ENCODE measurements around the gene CEACAM21. TPM values are rescaled to one million over a fixed set of nuclear protein-coding genes. Genes with fewer than 3 reads are reported as not detected.

Gene CEACAM21
- total RNA-seq, 4 donors from 2014 or later, result 4.3 TPM; not detected in 3

- H3K36me3 ChIP-seq, result no peaks in the 10 kb centered on the region
- H3K4me1 ChIP-seq, result no peaks in the 10 kb centered on the region
- H3K9me3 ChIP-seq, result no peaks in the 10 kb centered on the region
- 56 to 73% methylated on average over 1 to 3 of the region's 7 CpGs for WGBS, 2 donors (ENCODE audit: low coverage in 1 of 2)
- no peak overlapping the region for H3K27ac ChIP-seq
- no peak for ATAC-seq
- TF ChIP-seq EP300 (IDR thresholded peaks at IDR 0.05) (no peak), CTCF (IDR thresholded peaks at IDR 0.05) (no peak), POLR2A (IDR thresholded peaks at IDR 0.05) (no peak), POLR2AphosphoS5 (IDR thresholded peaks at IDR 0.05) (no peak)
- no peak overlapping the region for H3K4me3 ChIP-seq
- peaks cover 44% of the 10 kb centered on the region for H3K27me3 ChIP-seq
Measured at GRCh38 chr19:41624515-41624914, 48.5 kb downstream of the CEACAM21 start.

- WGBS, 2 donors (ENCODE audit: low coverage in 1 of 2), result no CpG with 5 or more reads among the region's 4 CpGs
- Histone ChIP-seq H3K36me3 (no peaks in the 10 kb centered on the region), H3K4me1 (no peaks in the 10 kb centered on the region), H3K27me3 (peaks cover 39% of the 10 kb centered on the region), H3K27ac (no peak overlapping the region), H3K4me3 (no peak overlapping the region), H3K9me3 (no peaks in the 10 kb centered on the region)
- TF ChIP-seq EP300 (IDR thresholded peaks at IDR 0.05), result no peak
- no peak for ATAC-seq
Measured at GRCh38 chr19:41624937-41625336, 49.0 kb downstream of the CEACAM21 start.

- TF ChIP-seq POLR2A (IDR thresholded peaks at IDR 0.05), result no peak
- no peak for TF ChIP-seq CTCF (IDR thresholded peaks at IDR 0.05)
- no peak for TF ChIP-seq POLR2AphosphoS5 (IDR thresholded peaks at IDR 0.05)
- WGBS, 2 donors (ENCODE audit: low coverage in 1 of 2), result 14 to 38% methylated on average over 1 to 3 of the region's 3 CpGs
- Histone ChIP-seq H3K4me1 (no peaks in the 10 kb centered on the region), H3K9me3 (peaks cover 0 to 12% (median 0%) of the 10 kb centered on the region in 3 donors), H3K4me3 (no peak overlapping the region), H3K27ac (no peak overlapping the region), H3K27me3 (peaks cover 29% of the 10 kb centered on the region), H3K36me3 (no peaks in the 10 kb centered on the region)
- no peak for ATAC-seq
Measured at GRCh38 chr19:41626278-41626677, 50.3 kb downstream of the CEACAM21 start.

GRCh38 chr19:41626877-41627276 lies 50.9 kb downstream of the CEACAM21 start, which contains the start of gene CEACAM4:
Gene CEACAM4, minus strand, starts transcription at chr19:41627074. Its CDS starts 111 bp downstream, at chr19:41626963.
- 0 to 35% methylated on average over 2 to 5 of the region's 7 CpGs for WGBS, 2 donors (ENCODE audit: low coverage in 1 of 2)
- Histone ChIP-seq H3K4me3 (peak within 1 kb of the TSS in 1 of 2 donors; percentile 25), H3K4me1 (no peaks in the 10 kb centered on the region), H3K27me3 (peaks cover 30% of the 10 kb centered on the region), H3K9me3 (peaks cover 0 to 17% (median 0%) of the 10 kb centered on the region in 3 donors), H3K27ac (no peak within 1 kb of the TSS), H3K36me3 (no peaks in the 10 kb centered on the region)
- ATAC-seq, result peak; percentile 50
- TF ChIP-seq CTCF (IDR thresholded peaks at IDR 0.05) (no peak), POLR2A (IDR thresholded peaks at IDR 0.05) (peak in 1 of 2 donors; percentile 32)

- no peak for ATAC-seq
- WGBS, 2 donors (ENCODE audit: low coverage in 1 of 2), result 55% methylated on average over 3 of the region's 8 CpGs; no CpG with 5 or more reads in 1 of the 2 donors
Measured at GRCh38 chr19:41627966-41628675, 52.2 kb downstream of the CEACAM21 start.

More at GRCh38 chr19:41627966-41628675, 52.2 kb downstream of the CEACAM21 start:
- peaks cover 32% of the 10 kb centered on the region for H3K27me3 ChIP-seq
- H3K4me1 ChIP-seq, result no peaks in the 10 kb centered on the region
- no peak overlapping the region for H3K27ac ChIP-seq
- peaks cover 0 to 20% (median 0%) of the 10 kb centered on the region in 3 donors for H3K9me3 ChIP-seq
- H3K4me3 ChIP-seq, result no peak overlapping the region
- no peaks in the 10 kb centered on the region for H3K36me3 ChIP-seq
- TF ChIP-seq POLR2A (IDR thresholded peaks at IDR 0.05) (no peak), POLR2AphosphoS5 (IDR thresholded peaks at IDR 0.05) (no peak), EP300 (IDR thresholded peaks at IDR 0.05) (no peak), CTCF (IDR thresholded peaks at IDR 0.05) (no peak)

Other genes with a start within 250 kb of the CEACAM21 start
- gene TGFB1, start 222.2 kb upstream of the CEACAM21 start, total RNA-seq, result 10 to 100 TPM; 12.9 to 39.3 (median 22.1) TPM
- gene B9D2, start 212.0 kb upstream of the CEACAM21 start, total RNA-seq, result 10 to 100 TPM in 1 of 4 donors, 1 to 10 TPM in 3; 5.2 to 10.1 (median 6.7) TPM
- gene TMEM91, start 199.6 kb upstream of the CEACAM21 start, total RNA-seq, result 10 to 100 TPM in 2 of 4 donors, 1 to 10 TPM in 2; 7.9 to 17.5 (median 13.3) TPM
- 10 to 100 TPM; 11.4 to 16.0 (median 14.2) TPM for gene EXOSC5, start 178.8 kb upstream of the CEACAM21 start, total RNA-seq
- 10 to 100 TPM; 35.0 to 47.9 (median 38.3) TPM for gene BCKDHA, start 178.3 kb upstream of the CEACAM21 start, total RNA-seq
- gene B3GNT8, start 148.8 kb upstream of the CEACAM21 start, total RNA-seq, result 1 to 10 TPM; 1.9 to 6.1 (median 2.7) TPM
- 10 to 100 TPM; 37.6 to 67.0 (median 51.4) TPM for gene DMAC2, start 136.3 kb upstream of the CEACAM21 start, total RNA-seq
- gene ERICH4, start 133.0 kb upstream of the CEACAM21 start, total RNA-seq, result not detected
- 1 to 10 TPM in 1 of 4 donors, under 1 TPM in 2, not detected in 1; 0.52 to 2.6 (median 0.93) TPM for gene CEACAM4, start 50.9 kb downstream of the CEACAM21 start, total RNA-seq
- 1 to 10 TPM in 1 of 4 donors, under 1 TPM in 1, not detected in 2; 0.96 to 5.6 TPM for gene CEACAM7, start 112.1 kb downstream of the CEACAM21 start, total RNA-seq
- gene CEACAM5, start 132.5 kb downstream of the CEACAM21 start, total RNA-seq, result 10 to 100 TPM in 1 of 4 donors, under 1 TPM in 2, not detected in 1; 0.31 to 13.9 (median 0.31) TPM
- gene CEACAM6, start 179.4 kb downstream of the CEACAM21 start, total RNA-seq, result 10 to 100 TPM in 1 of 4 donors, under 1 TPM in 1, not detected in 2; 0.78 to 30.2 TPM
- gene CEACAM3, start 220.4 kb downstream of the CEACAM21 start, total RNA-seq, result 1 to 10 TPM in 1 of 4 donors, under 1 TPM in 1, not detected in 2; 0.54 to 1.6 TPM

Data from gastroesophageal sphincter (tissue), 4 donors.